ENCODE measurements around the gene TRIM17.

Gene TRIM17

GRCh38 chr1:228376651-228377631 is 39.7 kb downstream of the TRIM17 start:
- DNase-seq, result no peak

DNA sequence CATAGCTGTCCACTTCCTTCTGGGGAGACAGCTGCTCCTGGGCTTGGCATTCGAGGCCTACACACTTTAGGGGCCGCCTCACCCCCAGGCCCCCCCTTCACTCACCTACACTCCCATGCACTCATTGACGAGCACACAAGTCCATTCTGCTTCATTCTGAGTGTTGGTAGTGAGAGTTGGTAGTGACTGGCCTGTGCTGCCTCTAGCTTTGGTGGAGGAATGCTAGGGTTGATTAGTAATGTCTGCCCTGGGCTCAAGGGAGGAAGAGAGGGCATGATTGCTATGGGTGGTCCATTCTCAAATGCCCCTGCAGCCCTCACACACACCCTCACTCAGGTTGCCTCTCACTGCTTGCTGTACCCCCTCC is 40.4 kb downstream of the TRIM17 start:
- no peak for DNase-seq

DNA sequence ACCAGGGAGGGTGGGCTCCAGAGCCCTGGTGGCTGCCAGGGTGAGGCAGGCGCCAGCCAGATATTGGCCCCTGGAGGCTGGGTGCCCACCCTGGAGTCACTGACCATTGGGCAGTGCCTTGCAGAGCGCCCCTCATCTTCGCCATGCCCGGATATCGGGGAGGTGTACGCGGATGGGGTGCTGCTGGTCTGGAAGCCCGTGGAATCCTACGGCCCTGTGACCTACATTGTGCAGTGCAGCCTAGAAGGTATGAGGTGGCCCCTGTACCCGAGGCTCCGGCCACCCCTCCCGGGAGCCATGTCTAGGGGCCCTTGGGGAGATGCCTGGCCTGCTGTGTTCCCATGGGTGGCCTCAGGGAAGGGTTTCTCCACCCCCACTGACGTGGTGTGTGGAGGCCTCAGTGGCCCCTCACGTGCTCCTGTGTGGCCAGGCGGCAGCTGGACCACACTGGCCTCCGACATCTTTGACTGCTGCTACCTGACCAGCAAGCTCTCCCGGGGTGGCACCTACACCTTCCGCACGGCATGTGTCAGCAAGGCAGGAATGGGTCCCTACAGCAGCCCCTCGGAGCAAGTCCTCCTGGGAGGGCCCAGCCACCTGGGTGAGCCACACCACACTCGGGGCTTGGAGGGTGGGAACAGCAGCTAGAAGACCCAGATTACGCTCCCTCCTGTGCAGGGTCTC is 40.9 kb downstream of the TRIM17 start:
- DNase-seq, result no peak

DNA sequence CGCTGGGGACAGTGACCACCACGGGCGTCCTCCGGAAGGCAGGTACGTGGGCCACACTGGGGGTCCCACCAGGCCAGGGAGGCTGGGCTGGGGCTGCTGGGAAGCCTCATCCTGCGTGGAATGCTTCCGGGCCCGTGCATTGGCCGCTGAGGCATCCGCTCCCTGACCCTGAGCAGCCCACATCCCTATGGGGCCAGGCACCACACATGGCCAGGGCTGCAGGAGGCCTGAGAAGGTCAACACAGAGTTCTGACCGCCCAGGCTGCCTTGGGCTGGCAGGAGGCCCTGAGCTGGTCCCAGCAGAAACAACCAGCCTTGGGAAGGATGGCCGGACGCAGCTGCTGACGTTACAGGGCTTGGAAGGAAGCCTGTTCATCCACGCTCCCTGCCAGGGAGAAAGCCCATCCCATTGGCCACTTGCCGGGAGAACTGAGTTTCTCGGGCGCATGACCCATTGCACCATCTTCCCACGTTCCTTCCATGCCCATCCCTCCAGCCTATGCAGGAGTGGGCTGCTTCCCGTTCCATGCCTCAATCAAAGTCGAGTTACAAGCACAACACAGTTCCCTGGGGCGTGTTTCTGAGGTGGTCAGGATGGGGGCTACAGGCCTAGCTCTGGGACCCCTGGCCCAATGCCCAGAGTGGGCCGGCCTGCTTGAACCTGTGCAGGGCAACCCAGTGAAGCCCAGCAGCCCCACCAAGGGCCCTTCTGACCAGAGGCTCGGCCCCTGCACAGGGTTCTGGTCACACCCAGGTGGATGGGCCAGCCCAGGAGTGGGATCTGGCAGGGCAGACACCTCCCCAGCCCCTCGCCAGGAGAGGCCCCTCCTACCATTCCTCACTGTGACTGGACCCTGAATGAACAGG is 41.7 kb downstream of the TRIM17 start:
- no peak for DNase-seq

DNA sequence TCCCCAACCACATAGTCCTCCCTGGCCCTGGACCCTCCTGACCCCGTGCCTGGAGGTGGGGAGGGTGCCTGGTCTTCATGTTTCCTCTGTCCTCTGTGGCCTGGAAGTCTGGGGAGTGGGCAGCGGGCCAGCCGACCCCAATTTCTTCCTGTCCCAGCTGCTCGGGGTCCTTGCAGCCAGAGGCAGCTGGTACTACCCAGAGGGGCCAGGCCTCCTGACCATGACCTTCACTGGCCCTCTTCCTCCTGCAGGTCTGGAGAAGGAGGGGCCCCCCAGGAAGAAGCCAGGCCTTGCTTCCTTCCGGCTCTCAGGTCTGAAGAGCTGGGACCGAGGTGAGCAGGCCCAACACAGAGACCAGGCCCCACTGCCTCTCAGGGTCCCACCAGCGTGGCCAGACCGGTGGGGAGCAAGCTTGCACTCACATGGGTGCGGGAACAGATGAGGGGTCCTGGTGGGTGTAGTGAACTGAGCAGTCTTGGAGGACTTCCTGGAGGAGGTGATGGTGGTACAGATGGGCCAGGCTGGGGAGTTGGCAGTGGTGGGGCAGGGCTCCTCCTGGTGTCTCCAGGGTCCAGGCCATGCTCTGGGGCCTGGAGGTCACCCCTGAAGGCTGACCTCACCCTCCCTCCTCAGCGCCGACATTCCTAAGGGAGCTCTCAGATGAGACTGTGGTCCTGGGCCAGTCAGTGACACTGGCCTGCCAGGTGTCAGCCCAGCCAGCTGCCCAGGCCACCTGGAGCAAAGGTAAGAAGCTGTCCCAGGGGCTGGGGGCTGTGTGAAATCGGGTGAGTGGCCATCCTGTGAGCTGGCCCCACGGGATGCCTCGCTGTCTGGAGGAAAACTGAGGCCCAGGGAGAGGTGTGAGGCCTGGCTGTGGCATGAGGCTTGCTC is 42.7 kb downstream of the TRIM17 start:
- no peak for DNase-seq

DNA sequence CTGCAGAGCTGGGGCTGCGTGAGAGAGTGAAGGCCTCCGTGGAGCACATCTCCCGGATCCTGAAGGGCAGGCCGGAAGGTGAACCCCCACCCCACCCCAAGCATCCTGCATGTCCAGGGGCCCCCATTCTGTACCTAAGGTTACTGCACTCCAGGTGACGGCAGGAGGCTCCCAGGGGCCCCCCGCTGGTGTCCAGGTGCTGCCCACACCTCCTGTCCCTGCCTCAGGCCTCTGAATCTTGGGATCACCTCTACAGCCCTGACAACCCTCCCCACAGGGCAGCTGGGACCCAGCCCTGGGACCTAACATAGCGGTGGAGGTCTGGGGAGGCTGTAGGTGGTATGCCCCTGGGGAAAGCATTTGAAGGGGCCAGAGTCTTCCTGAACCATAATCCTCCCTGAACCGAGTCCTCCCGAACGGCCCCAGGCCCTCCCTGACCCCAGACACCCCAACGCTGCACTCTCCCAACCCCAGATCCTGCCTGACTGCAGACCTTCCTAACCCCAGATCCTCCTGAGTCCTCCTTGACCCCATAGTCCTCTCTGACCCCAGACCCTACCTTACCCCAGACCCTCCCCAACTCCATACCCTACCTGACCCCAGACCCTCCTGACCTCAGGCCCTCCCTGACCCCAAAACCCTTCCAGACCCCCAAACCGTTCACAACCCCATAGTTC is 43.5 kb downstream of the TRIM17 start:
- no peak for DNase-seq

GRCh38 chr1:228372183-228373003 is 44.3 kb downstream of the TRIM17 start:
- no peak for DNase-seq

- DNase-seq, result no peak
These were observed 44.9 kb downstream of the TRIM17 start for GRCh38 chr1:228371741-228372182.

DNA sequence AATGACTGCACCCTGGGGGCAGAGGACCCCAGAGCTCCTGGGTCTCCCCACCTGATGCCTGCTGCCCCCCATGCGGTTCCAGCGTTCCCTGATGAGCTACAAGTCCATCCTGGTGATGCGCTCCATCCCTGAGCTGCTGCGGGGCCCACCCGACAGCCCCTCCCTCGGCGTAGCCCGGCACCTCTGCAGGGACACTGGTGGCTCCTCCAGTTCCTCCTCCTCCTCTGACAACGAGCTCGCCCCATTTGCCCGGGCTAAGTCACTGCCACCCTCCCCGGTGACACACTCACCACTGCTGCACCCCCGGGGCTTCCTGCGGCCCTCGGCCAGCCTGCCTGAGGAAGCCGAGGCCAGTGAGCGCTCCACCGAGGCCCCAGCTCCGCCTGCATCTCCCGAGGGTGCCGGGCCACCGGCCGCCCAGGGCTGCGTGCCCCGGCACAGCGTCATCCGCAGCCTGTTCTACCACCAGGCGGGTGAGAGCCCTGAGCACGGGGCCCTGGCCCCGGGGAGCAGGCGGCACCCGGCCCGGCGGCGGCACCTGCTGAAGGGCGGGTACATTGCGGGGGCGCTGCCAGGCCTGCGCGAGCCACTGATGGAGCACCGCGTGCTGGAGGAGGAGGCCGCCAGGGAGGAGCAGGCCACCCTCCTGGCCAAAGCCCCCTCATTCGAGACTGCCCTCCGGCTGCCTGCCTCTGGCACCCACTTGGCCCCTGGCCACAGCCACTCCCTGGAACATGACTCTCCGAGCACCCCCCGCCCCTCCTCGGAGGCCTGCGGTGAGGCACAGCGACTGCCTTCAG is 45.5 kb downstream of the TRIM17 start:
- DNase-seq, result no peak

GRCh38 chr1:228370439-228370940 is 46.2 kb downstream of the TRIM17 start:
- DNase-seq, result no peak

GRCh38 chr1:228369608-228370438 is 46.8 kb downstream of the TRIM17 start:
- DNase-seq, result no peak

DNA sequence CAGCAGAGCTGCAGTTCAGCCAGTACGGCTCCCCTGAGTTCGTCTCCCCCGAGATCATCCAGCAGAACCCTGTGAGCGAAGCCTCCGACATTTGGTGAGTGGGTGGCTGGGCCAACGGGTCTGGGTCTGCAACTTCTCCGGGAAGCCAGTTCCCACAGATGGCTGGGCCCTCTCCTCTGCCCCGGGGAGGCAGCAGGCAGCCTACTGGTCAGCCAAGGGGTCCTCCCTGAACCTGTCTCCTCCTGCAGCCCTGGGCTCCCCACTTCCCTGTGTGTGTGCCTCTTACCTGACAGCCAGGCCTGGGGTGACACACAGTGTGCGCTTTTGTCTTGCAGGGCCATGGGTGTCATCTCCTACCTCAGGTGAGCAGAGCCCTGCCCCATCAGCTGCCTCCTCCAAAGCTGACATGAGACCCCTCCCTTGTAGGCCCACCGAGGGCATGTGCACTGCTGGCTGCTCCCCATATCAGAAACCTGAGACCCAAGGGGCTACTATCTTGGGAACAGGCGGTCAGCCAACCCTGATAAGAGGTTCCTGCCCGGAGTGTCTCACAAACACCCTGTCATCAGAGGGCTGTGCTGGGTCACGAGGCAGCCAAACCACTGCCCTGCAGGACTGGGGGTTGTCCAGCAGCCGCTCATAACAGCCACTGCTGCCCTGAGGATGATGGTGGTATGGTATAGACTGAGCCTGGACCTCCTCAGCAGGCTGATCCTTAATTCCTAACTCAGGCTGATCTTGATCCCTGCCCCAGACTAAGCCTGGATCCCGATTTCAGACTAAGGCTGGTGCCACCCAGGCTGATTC is 47.7 kb downstream of the TRIM17 start:
- DNase-seq, result no peak

DNA sequence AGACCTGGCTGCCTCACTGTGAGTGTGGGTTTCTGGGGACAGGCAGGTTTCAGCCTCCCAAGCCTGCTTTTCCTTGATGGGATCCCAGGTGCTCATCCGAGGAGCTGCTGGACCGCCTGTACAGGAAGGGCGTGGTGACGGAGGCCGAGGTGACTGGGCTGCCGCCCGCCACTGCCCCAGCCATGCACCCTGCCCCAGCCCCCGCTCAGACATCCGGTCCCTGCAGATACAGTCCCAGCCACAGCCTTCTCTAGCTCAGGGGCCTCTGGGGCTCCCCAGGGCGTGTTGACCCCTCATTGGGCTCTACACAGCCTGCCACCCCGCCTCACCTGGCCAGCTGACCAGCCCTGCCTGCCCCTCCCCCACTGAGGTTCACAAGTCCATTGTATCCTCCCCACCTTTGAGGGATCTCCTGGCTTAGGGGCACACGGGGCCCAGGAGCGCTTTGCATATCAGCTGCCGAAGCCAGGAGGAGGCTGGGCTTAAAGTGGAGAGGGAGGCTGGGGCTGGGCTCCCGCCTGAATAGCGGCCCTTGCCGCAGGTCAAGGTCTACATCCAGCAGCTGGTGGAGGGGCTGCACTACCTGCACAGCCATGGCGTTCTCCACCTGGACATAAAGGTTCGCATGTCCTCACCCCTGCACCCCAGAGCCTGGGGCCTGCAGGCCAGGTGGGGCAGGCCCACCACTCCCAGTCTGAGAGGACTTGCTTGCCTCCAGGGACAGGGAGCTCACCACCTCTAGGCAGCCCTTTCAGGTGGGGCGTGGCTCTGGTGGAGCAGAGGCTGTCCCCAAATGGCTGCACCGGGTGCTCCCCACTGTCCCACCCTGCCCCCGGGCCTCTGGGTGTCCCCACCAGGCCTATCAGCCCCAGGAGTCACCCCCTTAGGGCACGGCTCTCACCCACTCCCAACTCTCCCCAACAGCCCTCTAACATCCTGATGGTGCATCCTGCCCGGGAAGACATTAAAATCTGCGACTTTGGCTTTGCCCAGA is 48.6 kb downstream of the TRIM17 start:
- DNase-seq, result no peak

DNA sequence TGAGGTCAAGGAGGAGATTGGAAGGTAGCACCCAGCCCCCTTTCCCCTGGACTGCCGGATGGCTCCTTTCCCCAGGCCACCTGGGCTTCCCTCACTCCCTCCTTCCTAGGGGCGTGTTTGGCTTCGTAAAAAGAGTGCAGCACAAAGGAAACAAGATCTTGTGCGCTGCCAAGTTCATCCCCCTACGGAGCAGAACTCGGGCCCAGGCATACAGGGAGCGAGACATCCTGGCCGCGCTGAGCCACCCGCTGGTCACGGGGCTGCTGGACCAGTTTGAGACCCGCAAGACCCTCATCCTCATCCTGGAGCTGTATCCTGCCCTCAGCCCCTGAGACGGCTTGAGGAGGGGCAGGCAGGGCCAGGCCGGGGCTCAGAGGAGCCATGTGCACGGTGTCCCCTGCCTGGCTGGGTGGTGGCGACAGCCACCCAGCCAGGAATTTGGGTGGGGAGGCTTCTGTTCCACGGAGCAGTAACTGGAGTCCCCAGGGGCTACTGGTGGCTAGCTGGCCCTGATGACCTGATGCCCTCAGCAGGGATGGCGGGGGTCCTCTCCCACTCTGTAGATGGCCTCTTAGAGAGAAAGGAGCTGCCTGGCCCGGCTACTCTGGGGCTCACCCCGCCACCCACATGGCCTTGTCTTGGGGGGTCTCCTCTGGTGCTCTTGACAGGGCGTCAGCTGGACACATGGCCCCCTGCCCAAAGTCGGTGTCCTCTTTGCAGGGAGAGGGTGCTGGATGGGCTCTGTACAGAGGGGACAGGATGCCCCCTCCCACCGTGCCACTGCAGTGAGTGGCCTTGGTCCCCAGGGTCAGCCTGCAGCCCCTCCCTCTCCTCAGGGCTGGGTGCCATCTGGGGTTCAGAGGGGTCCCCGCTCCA is 49.6 kb downstream of the TRIM17 start:
- no peak for DNase-seq

Data from activated T-cell treated with anti-CD3 and anti-CD28 coated beads for 4 hours (primary cell).